ENCODE results near the gene CEP120.
"Not testable (repeated sequence)": the region's sequence is repeated elsewhere in the genome, so short reads cannot be mapped to it uniquely, and the experiment has no call there.

The CEP120 gene

GRCh38 chr5:123423278-123424149, at the start of gene CEP120:
Gene CEP120, minus strand, starts transcription at chr5:123423403. Its CDS starts 405 bp downstream, at chr5:123422998.
- peak; percentile 83 to 94 (median 90) for DNase-seq

DNA sequence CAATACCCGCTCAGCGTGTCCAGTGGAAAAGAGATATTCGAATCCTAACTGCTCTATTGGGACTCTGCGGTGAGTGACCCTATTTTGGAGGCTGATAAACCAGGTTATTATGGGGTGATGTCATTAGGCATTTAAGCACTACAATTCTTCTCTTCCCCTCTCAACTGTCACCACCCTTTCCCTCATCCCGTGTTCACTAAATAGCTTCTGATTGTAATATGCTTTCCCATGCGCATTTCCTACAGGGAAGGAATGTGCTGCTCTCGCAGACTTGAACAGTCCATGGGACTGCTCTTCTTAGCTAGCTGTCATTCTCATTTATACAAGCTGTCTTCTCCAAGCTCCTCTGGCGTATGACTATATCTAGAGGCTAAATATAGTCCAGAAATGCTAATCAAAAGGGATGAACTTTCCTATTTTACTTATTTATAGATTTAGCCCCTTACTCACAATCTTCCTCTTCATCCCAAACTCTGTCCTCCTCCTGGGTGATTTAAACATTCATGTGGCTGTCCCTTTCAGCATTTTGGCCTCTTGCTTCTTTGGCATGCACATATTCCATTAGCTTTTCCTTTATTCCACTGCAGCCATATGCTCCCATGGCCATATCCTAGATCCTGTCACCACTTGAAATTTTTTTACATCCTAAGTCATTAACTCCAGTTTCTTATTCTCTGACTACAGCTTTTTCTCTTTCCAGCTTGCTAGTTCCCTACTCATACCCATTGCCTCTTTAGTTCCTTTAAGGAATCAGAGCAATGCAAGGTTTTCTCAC, 49.1 kb upstream of the CEP120 start:
- no peak for DNase-seq

GRCh38 chr5:123471385-123471784, 48.2 kb upstream of the CEP120 start:
- no peak for DNase-seq

DNA sequence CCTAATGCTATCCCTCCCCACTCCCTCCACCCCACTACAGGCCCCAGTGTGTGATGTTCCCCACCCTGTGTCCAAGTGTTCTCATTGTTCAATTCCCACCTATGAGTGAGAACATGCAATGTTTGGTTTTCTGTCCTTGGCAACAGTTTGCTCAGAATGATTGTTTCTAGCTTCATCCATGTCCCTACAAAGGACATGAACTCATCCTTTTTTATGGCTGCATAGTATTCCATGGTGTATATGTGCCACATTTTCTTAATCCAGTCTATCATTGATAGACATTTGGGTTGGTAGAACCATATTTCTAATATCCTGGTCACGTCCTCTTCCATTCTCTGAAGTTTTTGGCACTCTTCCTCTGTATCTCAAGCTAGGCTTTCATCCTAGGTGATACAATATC, 43.6 kb upstream of the CEP120 start:
- DNase-seq, result not testable (repeated sequence)

- no peak for DNase-seq
Measured at GRCh38 chr5:123460296-123460729, 37.1 kb upstream of the CEP120 start.

GRCh38 chr5:123458994-123459393, 35.8 kb upstream of the CEP120 start:
- not testable (repeated sequence) for DNase-seq

- DNase-seq, result no peak
Measured at GRCh38 chr5:123456242-123456641, 33.0 kb upstream of the CEP120 start.

- DNase-seq, result no peak
Measured at GRCh38 chr5:123455640-123456039, 32.4 kb upstream of the CEP120 start.

- DNase-seq, result no peak
Measured at GRCh38 chr5:123455095-123455494, 31.9 kb upstream of the CEP120 start.

GRCh38 chr5:123454259-123454911, 31.2 kb upstream of the CEP120 start:
- no peak for DNase-seq

GRCh38 chr5:123452401-123452800, 29.2 kb upstream of the CEP120 start:
- DNase-seq, result no peak

DNA sequence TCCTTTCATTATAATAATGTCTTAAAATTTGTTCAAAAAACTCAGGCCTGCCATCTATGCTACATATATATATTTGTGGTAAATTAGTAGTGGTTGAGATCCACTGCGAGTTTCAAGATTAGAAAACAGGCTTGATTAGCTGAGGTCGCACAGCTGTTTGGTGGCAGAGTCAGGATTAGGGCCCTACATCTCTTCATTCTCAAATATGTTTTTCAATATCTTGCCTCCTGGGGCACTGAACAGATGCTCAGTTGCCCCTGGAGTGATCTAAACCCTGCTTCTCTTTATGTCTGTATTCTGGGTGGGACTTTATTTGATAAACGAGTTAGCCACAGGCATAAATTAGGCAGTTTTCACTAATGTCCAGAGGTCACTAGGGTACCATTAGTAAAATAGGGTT, 27.8 kb upstream of the CEP120 start:
- DNase-seq, result no peak

DNA sequence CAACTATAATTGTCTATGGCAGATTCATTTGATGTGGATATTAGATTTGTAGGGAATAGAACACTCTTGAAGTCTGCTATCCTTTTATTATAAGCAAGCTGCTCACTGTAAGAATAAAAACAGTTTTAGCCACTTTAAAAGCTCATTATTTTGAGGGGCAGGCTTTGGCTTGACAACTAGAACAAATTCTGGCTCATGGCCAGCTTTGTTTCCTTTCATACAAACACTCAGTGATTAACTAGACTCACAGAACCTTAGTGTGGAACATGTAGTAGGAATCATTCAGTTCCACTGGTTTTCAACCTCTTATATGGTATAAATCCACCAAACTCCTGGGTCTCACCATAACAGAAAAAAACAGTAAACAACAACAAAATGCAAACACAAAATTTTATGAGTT, 27.4 kb upstream of the CEP120 start:
- DNase-seq, result no peak

DNA sequence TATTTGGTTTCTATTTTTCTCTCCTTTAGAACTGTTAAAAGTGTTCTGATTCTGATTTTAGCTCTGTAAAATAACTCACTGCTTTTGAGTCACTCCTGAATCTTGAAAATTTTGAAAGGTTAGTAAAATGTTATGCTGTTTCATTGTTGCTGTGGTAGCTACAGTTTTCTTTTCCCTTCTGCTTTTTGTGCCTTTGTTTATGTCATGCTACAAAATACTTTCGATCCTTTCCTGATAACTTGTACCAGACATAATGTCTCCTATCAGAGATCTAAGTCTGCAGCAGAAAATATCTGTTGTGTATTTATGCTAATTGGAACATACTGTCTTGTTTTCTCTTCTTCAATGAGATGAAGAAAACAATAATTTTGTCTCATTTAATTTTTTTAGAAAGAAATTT, 26.9 kb upstream of the CEP120 start:
- DNase-seq, result no peak

GRCh38 chr5:123449424-123449974, 26.3 kb upstream of the CEP120 start:
- no peak for DNase-seq

GRCh38 chr5:123448743-123449142, 25.5 kb upstream of the CEP120 start:
- DNase-seq, result no peak

DNA sequence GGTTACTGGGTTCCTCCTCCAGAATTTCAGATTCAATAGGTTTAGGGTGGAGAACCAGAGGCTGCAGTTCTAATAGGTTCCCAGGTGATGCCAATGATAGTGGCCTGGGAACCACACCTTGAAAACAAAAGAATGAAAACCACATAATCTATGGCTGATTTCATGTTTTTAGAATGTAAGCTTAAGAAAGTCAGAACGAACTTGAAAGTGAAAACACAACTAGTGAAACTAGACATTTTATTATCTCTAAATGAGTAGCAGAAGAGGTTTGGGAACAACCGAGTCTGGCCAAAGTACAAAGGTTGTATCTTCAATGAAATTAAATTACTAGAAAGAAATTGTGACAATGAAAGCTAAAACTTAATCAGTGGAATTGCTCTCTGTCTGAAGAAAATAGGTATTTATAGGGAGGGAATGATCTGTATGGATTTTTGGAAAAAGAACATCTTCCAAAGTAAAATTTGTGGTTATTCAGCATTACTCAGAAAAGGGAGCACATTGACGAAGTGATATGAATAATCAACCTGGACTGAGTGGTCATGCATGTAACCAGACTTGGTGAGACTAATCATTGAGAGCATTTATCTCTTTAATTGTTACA, 24.9 kb upstream of the CEP120 start:
- no peak for DNase-seq

GRCh38 chr5:123444016-123444415, 20.8 kb upstream of the CEP120 start:
- no peak for DNase-seq

- peak in 2 of 4 experiments; percentile 1 to 5 for DNase-seq
Measured at GRCh38 chr5:123441408-123441807, 18.2 kb upstream of the CEP120 start.

DNA sequence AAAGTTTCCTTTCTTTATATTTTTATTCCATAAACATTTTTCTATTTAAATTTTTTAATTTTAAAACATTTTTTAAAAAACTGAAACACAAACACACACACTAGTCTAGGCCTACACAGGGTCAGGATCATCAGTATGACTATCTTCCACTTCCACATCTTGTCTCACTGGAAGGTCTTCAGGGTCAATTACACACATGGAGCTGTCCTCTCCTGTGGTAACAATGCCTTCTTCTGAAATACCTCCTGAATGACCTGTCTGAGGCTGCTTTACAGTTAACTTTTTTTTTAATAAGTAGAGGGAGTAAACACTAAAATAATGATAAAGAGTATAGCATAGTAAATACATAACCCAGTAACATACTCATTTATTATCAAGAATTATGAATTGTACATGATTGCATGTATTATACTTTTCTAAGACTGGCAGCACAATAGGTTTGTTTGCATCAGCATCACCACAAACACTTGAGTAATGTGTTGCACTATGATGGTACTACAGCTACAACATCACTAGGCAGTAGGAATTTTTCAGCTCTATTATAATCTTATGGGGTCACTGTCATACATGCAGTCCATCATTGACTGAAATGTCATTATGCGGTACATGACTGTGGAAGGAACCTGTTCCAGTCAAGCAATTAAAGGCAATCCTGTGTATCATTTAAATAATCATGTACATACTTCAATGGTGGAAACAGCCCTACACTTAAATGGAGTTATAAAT, 17.4 kb upstream of the CEP120 start:
- no peak for DNase-seq

GRCh38 chr5:123439709-123440108, 16.5 kb upstream of the CEP120 start:
- DNase-seq, result no peak

DNA sequence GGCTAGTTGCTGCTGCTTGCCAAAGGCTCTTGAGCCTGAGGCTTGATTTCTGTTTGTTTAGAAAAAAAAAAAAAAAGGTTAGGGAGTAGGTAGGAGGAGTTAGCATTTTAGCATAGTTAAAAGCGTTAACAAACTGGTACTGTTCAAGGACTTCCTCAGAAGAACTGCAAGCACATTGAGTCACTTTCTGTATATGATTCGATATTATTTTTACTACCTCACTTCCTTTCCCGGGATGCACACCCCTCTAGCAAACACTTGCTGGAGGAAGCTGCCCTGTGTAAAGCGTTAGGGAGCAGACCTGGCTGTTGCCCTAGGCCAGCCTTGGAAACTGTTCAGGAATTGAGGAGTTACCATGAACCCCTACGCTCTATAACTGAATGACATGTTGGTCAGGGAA, 15.7 kb upstream of the CEP120 start:
- DNase-seq, result no peak
